Measurements from ENCODE around the gene CEP95.
"Not testable (repeated sequence)": the region's sequence is repeated elsewhere in the genome, so short reads cannot be mapped to it uniquely, and the experiment has no call there.

CEP95 gene

GRCh38 chr17:64494121-64494520 lies 12.7 kb upstream of the CEP95 start:
- no peak overlapping the region for H3K4me3 ChIP-seq (ENCODE audit: low read depth, low read length)
- DNase-seq (ENCODE audit: low read depth), result no peak
- TF ChIP-seq CTCF (IDR thresholded peaks at IDR 0.05; ENCODE audit: low read depth, low read length, missing control alignments), result no peak
- in situ Hi-C loops (cut with HindIII; ENCODE audit: low sequenced_read_pairs), result loop anchor here (10.0 kb wide), 1 partner anchor 189 kb away; no protein-coding TSS in a partner anchor

- peak overlapping the region; percentile 64 for H3K4me3 ChIP-seq (ENCODE audit: low read depth, low read length)
- DNase-seq (ENCODE audit: low read depth), result not testable (repeated sequence)
- in situ Hi-C loops (cut with HindIII; ENCODE audit: low sequenced_read_pairs), result loop anchor here (10.0 kb wide), 1 partner anchor 190 kb away; no protein-coding TSS in a partner anchor
Observed at GRCh38 chr17:64495300-64495699, 11.5 kb upstream of the CEP95 start.

GRCh38 chr17:64496348-64496785 lies 10.4 kb upstream of the CEP95 start:
- peak overlapping the region; percentile 64 for H3K4me3 ChIP-seq (ENCODE audit: low read depth, low read length)
- no peak for TF ChIP-seq CTCF (IDR thresholded peaks at IDR 0.05; ENCODE audit: low read depth, low read length, missing control alignments)
- no peak for DNase-seq (ENCODE audit: low read depth)
- in situ Hi-C loops (cut with HindIII; ENCODE audit: low sequenced_read_pairs), result loop anchor here (10.0 kb wide), 1 partner anchor 192 kb away; no protein-coding TSS in a partner anchor

GRCh38 chr17:64496786-64497564 lies 9.8 kb upstream of the CEP95 start, which contains the start of gene POLG2:
POLG2 (minus strand) TSS chr17:64497054; CDS start chr17:64496968, 86 bp downstream.
- peak; percentile 66 for TF ChIP-seq CTCF (IDR thresholded peaks at IDR 0.05; ENCODE audit: low read depth, low read length, missing control alignments)
- peak within 1 kb of the TSS; percentile 64 for H3K4me3 ChIP-seq (ENCODE audit: low read depth, low read length)
- in situ Hi-C loops (cut with HindIII; ENCODE audit: low sequenced_read_pairs), result loop anchor here (10.0 kb wide), 1 partner anchor 192 kb away; no protein-coding TSS in a partner anchor
- DNase-seq (ENCODE audit: low read depth), result peak; percentile 82

GRCh38 chr17:64497565-64498035 lies 9.2 kb upstream of the CEP95 start:
- DNase-seq (ENCODE audit: low read depth), result no peak
- no peak for TF ChIP-seq CTCF (IDR thresholded peaks at IDR 0.05; ENCODE audit: low read depth, low read length, missing control alignments)
- peak overlapping the region; percentile 64 for H3K4me3 ChIP-seq (ENCODE audit: low read depth, low read length)
- in situ Hi-C loops (cut with HindIII; ENCODE audit: low sequenced_read_pairs), result loop anchor here (10.0 kb wide), 1 partner anchor 193 kb away; no protein-coding TSS in a partner anchor

- no peak for TF ChIP-seq CTCF (IDR thresholded peaks at IDR 0.05; ENCODE audit: low read depth, low read length, missing control alignments)
- H3K4me3 ChIP-seq (ENCODE audit: low read depth, low read length), result no peak overlapping the region
- DNase-seq (ENCODE audit: low read depth), result no peak
- in situ Hi-C loops (cut with HindIII; ENCODE audit: low sequenced_read_pairs), result loop anchor here (10.0 kb wide), 1 partner anchor 194 kb away; no protein-coding TSS in a partner anchor
Observed at GRCh38 chr17:64498308-64499203, 8.2 kb upstream of the CEP95 start.
